Nephron progenitor cell (in vitro differentiated cells): ENCODE data around the gene ICOSLG.
A peak's percentile ranks its signal among the peaks of the same experiment; 100 is the strongest.

Source experiments
- DNase-seq: peaks from one replicate; pipeline ENCODE4 v3.0.0; 2021
- H3K27ac Mint-ChIP-seq: 2 replicates; pipeline ENCODE4 v1.8.0; 2021; ENCODE audit warnings: mild to moderate bottlenecking, moderate library complexity, mixed read lengths
- H3K27me3 Mint-ChIP-seq: 2 replicates; pipeline ENCODE4 v1.8.0; 2021; ENCODE audit warnings: mild to moderate bottlenecking, low read depth, mixed read lengths; ENCODE audit not compliant: poor library complexity
- H3K36me3 Mint-ChIP-seq: 2 replicates; pipeline ENCODE4 v1.8.0; 2021; ENCODE audit warnings: low read depth, mixed read lengths
- H3K4me1 Mint-ChIP-seq: 2 replicates; pipeline ENCODE4 v1.8.0; 2021; ENCODE audit warnings: mixed read lengths
- H3K4me3 Mint-ChIP-seq: 2 replicates; pipeline ENCODE4 v1.8.0; 2021; ENCODE audit warnings: mild to moderate bottlenecking, moderate library complexity, mixed read lengths
- H3K9me3 Mint-ChIP-seq: 2 replicates; pipeline ENCODE4 v1.8.0; 2021; ENCODE audit warnings: mild to moderate bottlenecking, moderate library complexity, mixed read lengths
- CTCF ChIP-seq: fragments of 200-600 bp; sonication (generic); IDR thresholded peaks from 2 replicates; pipeline ENCODE4 v1.5.0; 2021; ENCODE audit warnings: antibody characterized with exemption

Gene ICOSLG

GRCh38 chr21:44267655-44268142, 27.0 kb upstream of the ICOSLG start:
- Mint-ChIP-seq H3K9me3 (no peaks in the 10 kb centered on the region), H3K4me1 (peaks cover 15% of the 10 kb centered on the region), H3K4me3 (no peak overlapping the region), H3K27me3 (peaks cover 4% of the 10 kb centered on the region), H3K36me3 (no peaks in the 10 kb centered on the region), H3K27ac (no peak overlapping the region)
- DNase-seq: no peak
- TF ChIP-seq CTCF: no peak

GRCh38 chr21:44265734-44266270, 25.1 kb upstream of the ICOSLG start:
- Mint-ChIP-seq H3K4me3 (no peak overlapping the region), H3K9me3 (no peaks in the 10 kb centered on the region), H3K4me1 (peaks cover 15% of the 10 kb centered on the region), H3K27ac (no peak overlapping the region), H3K36me3 (no peaks in the 10 kb centered on the region), H3K27me3 (peaks cover 4% of the 10 kb centered on the region)
- TF ChIP-seq CTCF: no peak
- no peak for DNase-seq

- Mint-ChIP-seq H3K27ac (peak overlapping the region; percentile 90), H3K27me3 (peaks cover 14% of the 10 kb centered on the region), H3K9me3 (no peaks in the 10 kb centered on the region), H3K4me3 (peak overlapping the region; percentile 56), H3K36me3 (no peaks in the 10 kb centered on the region), H3K4me1 (peaks cover 15% of the 10 kb centered on the region)
- no peak for TF ChIP-seq CTCF
- DNase-seq: no peak
Observed at GRCh38 chr21:44263768-44264167, 23.0 kb upstream of the ICOSLG start.

- peaks cover 18% of the 10 kb centered on the region for H3K27me3 Mint-ChIP-seq
- DNase-seq: peak; percentile 68
- H3K36me3 Mint-ChIP-seq: no peaks in the 10 kb centered on the region
- H3K4me1 Mint-ChIP-seq: peaks cover 15% of the 10 kb centered on the region
- no peaks in the 10 kb centered on the region for H3K9me3 Mint-ChIP-seq
- peak overlapping the region; percentile 56 for H3K4me3 Mint-ChIP-seq
- TF ChIP-seq CTCF: no peak
- peak overlapping the region; percentile 90 for H3K27ac Mint-ChIP-seq
Observed at GRCh38 chr21:44263221-44263760, 22.5 kb upstream of the ICOSLG start.

- Mint-ChIP-seq H3K36me3 (no peaks in the 10 kb centered on the region), H3K27ac (no peak overlapping the region), H3K27me3 (peaks cover 18% of the 10 kb centered on the region), H3K9me3 (no peaks in the 10 kb centered on the region), H3K4me3 (no peak overlapping the region), H3K4me1 (peaks cover 15% of the 10 kb centered on the region)
- DNase-seq: no peak
- TF ChIP-seq CTCF: no peak
Observed at GRCh38 chr21:44262338-44263056, 21.8 kb upstream of the ICOSLG start.
